ENCODE measurements around the gene NHLH2.

Gene NHLH2

DNA sequence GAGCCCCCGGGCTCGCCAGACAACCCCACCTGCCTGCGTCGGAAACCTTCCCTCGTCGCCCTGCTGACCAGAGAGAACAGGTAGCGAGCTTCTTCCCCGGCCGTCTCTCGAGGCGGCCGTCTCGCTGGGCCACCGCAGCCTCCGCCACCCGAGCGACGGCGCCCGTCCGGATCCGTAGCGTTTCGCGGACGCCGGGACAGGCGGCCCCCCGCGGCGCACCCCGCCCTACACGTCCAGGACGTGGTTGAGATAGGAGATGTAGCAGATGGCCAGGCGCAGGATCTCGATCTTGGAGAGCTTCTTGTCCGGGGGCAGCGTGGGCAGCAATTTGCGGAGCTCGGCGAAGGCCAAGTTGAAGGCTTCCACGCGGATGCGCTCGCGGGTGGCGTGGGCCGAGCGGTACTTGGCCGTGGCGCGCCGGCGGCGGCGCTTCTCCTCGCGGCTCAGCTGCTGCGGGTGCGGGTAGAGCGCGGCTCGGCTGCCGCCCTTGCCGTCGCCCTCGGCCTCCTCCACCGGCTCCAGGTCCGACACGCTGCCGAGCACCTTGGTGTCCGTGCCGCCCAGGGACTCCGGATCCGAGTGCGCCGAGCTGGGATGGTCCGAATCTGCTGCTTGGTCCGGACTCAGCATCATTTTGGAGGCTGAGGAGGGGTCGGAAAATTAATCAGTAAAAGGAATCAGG is 3.0 kb downstream of the NHLH2 start:
- DNase-seq = peak; percentile 26

DNA sequence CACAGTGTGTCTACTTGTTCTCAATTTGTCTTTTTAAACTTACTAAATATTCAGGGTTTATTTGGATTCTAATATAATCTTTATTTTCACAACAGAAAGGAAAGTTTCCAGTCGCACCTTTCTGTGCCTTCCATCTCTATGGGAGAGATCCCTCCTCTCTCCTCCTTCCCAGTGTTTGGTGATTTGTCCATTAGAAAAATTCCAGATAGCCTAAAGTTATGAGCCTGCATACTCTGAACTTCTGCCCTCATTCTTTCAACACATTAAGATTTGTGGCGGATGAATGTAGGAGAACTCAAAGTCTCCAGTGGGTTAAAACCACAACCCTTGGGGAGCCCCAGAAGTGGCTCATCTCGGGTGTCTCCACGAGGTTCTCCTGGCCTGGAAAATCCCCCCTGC is 3.6 kb downstream of the NHLH2 start:
- no peak for DNase-seq

DNA sequence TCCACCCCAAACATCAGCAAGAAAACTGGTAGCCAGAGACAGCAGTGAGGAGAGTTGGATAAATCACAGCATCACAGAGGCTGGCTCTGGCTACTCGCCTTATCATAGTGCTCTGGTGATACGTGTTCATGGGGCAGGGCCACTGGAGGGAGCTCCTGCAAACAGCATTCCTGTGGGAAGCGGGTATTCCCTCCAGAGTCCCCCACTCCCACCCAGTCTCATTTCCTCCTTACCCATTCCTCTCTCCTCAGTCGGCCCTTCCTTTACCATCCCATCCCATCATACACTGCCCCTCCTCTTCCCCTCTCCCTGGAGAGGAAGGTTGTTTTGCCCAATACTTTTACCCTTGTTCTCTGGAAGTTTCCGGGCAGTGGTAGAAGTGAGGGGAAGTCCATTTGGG is 7.1 kb downstream of the NHLH2 start:
- DNase-seq = no peak

- no peak for DNase-seq
Measured at GRCh38 chr1:115832651-115833050, 8.3 kb downstream of the NHLH2 start.

- no peak for DNase-seq
Measured at GRCh38 chr1:115830963-115831362, 10.0 kb downstream of the NHLH2 start.

GRCh38 chr1:115829947-115830346 is 11.0 kb downstream of the NHLH2 start:
- DNase-seq = no peak

- no peak for DNase-seq
Measured at GRCh38 chr1:115829023-115829674, 11.8 kb downstream of the NHLH2 start.

GRCh38 chr1:115828101-115829022 is 12.6 kb downstream of the NHLH2 start:
- peak; percentile 34 for DNase-seq

DNA sequence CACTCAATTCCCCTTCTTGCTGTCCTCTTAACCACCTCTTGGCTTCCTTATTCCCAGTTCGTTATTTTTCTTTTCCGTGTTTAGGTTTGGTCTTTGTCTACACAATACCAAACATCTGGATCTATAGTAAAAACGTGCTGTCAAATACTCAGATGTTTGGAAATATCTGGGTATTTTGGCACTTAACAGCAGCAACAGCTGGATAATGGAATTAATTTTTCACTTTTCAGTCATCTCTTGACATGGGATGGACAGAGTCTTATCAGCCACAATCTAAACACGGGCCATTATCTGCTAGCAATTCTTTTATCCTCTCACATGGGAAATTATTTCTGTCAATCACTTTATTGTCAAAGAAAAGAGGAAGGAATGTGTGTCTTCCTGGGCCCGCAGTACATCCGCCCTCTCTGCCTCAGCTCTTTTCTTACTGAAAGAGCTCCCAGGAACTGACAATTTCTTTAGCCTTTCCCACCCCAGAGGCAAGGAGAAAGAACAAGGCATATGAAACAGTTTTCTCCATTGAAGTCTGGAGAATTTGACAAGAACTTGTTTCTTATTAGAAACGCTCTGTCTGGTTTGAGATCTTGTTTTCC is 13.4 kb downstream of the NHLH2 start:
- no peak for DNase-seq

GRCh38 chr1:115826628-115827027 is 14.3 kb downstream of the NHLH2 start:
- DNase-seq = no peak

GRCh38 chr1:115822117-115822516 is 18.8 kb downstream of the NHLH2 start:
- no peak for DNase-seq

- no peak for DNase-seq
Measured at GRCh38 chr1:115815694-115816093, 25.2 kb downstream of the NHLH2 start.

DNA sequence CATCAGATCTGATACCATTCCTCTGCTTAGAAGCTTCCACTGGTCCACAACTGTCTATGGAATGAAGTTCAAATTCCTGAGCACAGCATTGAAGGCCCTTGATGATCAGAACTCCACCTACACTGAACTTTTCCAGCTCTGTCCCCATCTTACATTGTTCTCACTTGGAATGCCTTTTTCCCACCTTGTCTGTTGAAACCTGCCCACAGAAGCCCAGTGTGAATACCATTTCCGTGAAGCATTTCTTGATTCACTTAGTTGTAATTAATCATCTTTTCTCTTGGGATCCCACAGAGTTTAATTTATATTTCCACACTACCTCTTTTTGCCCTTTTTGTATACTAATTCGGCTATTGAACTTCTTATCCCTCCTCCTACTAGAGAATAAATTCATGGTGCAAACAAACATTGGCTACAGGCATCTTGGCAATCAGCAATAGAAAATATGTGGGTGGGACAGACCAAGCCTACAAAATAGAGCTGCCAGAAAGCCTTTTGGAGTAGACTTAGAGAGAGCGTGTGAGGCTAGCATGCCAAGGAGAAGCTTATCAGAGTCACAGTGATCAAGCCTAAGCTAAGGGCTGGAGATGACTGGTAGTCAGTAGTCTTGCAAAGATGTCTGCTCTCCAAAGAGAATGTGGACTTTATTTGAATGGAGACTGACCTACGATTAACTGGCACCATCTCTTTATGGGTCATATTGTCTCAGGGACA is 26.1 kb downstream of the NHLH2 start:
- no peak for DNase-seq

DNA sequence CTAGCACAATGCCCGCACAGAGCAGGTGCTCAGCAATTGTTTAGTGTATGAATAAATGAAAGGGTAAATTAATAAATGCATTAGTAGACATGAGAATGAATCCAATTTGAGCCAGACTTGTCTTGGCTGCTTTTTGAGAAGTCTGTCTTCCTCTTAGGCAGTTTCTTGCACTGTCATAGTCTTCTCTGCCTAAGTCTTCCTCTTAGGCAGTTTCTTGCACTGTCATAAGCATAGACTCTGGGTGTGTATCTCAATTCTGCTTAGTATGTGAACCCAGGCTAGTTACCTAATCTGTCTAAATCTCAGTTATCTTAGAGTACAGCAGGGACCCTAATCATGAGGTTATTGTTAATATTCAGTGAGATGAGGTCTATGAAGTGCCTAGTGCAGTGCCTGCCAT is 27.2 kb downstream of the NHLH2 start:
- DNase-seq = no peak

DNA sequence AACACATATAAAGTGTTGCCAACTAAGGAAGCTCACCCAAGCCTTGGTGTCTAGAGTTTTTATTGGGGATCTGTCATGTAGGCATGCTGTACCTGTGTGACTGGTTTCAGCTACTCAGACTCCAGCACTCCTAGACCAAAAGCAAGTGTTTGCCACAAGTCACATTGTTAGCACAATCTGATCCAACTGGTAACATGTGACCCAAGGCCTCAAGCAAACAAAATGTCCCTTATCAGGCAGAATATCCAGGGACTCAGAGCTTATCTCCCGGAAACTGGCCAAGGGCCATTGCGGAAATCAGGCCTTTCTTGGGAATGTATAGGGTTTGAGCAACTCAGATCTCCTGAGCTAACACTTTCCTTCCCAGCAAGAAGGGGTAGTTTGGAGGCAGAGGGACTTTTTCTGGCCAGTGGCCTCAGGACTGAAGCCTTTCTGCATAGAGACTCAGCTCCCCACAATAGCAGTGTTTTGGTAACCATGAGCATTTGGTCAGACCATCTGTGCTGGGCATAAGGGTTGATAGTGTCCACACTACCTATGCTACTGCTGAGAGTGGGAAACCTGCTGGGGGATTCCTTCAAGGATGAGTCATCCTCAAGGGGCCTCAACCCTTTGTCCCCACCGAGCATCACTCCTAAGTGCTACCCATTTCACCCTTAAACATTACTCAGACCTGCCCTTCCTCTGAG is 29.6 kb downstream of the NHLH2 start:
- no peak for DNase-seq

GRCh38 chr1:115810609-115811008 is 30.3 kb downstream of the NHLH2 start:
- no peak for DNase-seq

DNA sequence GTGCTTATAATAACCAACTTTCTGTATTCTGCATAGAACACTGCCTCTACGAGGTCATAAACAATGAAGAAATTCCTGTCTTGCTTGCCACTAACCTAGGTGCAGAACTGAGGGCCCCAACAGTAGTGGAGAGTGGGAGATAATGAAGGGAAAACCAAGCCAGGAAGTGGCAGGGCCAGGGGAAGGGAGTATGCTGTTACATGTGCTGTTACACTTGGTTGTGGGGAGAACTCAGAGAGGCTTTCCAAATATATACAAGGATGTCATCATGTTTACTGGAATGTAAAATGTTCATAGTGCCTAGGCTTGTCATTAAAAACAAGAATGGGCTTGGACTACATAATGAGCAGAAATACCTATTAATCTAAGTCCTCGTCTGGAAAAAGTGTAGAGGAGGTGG is 31.1 kb downstream of the NHLH2 start:
- DNase-seq = no peak

- no peak for DNase-seq
Measured at GRCh38 chr1:115809076-115809475, 31.9 kb downstream of the NHLH2 start.

- DNase-seq = peak; percentile 33
Measured at GRCh38 chr1:115807723-115808122, 33.2 kb downstream of the NHLH2 start.

DNA sequence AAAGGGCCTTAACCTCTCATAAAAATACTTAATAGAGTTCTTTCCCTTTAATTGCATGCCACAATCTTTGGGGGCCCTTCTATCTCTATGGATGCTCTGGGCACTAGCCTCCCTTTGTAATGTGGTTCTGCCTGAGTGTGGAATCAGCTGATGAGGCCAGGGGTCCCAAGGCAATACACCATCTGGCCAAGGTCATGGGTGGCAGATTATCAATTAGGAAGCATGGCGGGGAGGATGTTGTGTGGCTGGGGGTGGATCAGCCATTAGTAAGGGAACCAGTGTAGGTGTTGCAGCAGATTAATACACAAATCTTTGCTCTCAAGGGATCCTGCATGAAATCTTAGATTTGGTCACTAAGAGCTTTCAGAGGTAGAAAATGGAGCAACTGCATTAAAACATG is 35.3 kb downstream of the NHLH2 start:
- no peak for DNase-seq

DNA sequence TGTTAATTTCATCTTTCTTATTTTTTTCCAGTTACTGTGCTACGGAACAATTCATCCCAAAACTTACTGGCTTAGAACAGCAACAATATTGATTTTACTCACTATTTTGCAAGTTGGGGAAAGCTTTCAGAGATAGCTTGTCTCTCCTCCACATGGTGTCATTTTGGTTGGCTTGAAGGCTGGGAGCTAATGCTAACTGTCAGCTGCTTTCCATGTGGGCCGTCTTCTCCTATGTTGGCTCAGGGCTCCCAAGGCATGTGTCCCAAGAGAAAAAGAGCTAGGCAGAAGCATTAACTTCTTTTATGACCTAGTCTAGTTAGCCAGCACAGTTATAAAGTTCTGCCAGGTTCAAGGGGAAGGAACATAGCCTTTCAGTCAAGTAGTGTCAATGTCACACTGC is 38.5 kb downstream of the NHLH2 start:
- DNase-seq = no peak

GRCh38 chr1:115797486-115797885 is 43.4 kb downstream of the NHLH2 start:
- DNase-seq = no peak
